Measurements from ENCODE around the gene EMC8. TPM values are rescaled to one million over a fixed set of nuclear protein-coding genes. Genes with fewer than 3 reads are reported as not detected.
"Not testable (repeated sequence)": the region's sequence is repeated elsewhere in the genome, so short reads cannot be mapped to it uniquely, and the experiment has no call there.

Gene EMC8
- total and polyA plus RNA-seq, 5 experiments from 2014 or later, result 21.6 to 38.7 (median 28.6) TPM

- Mint-ChIP-seq H3K9me3 (peaks cover 0 to 2% (median 0%) of the 10 kb centered on the region in 9 donors), H3K4me3 (no peak overlapping the region), H3K27me3 (peaks cover 10 to 37% (median 18%) of the 10 kb centered on the region in 5 donors), H3K4me1 (peaks cover 7 to 12% (median 7%) of the 10 kb centered on the region in 4 donors), H3K27ac (no peak overlapping the region), H3K36me3 (no peaks in the 10 kb centered on the region)
- DNase-seq (no peak), ATAC-seq (no peak)
- POLR2A ChIA-PET, result no interaction called here
Observed at GRCh38 chr16:85840395-85840794, 41.1 kb upstream of the EMC8 start.

- H3K27me3 Mint-ChIP-seq, result peaks cover 7 to 37% (median 18%) of the 10 kb centered on the region in 5 donors
- ATAC-seq (no peak), DNase-seq (no peak)
- H3K4me1 Mint-ChIP-seq, result peaks cover 3 to 8% (median 4%) of the 10 kb centered on the region in 4 donors
- H3K27ac Mint-ChIP-seq, result no peak overlapping the region
- POLR2A ChIA-PET, result no interaction called here
- H3K9me3 Mint-ChIP-seq, result peaks cover 0 to 2% (median 0%) of the 10 kb centered on the region in 9 donors
- H3K4me3 Mint-ChIP-seq, result no peak overlapping the region
- no peaks in the 10 kb centered on the region for H3K36me3 Mint-ChIP-seq
Observed at GRCh38 chr16:85839681-85840240, 40.4 kb upstream of the EMC8 start.

GRCh38 chr16:85838876-85839585 is 39.7 kb upstream of the EMC8 start:
- H3K4me1 Mint-ChIP-seq, result peaks cover 0 to 4% (median 1%) of the 10 kb centered on the region in 4 donors
- ATAC-seq (no peak), DNase-seq (no peak)
- POLR2A ChIA-PET, result no interaction called here
- no peak overlapping the region for H3K27ac Mint-ChIP-seq
- no peaks in the 10 kb centered on the region for H3K36me3 Mint-ChIP-seq
- peaks cover 0 to 2% (median 0%) of the 10 kb centered on the region in 9 donors for H3K9me3 Mint-ChIP-seq
- H3K4me3 Mint-ChIP-seq, result no peak overlapping the region
- H3K27me3 Mint-ChIP-seq, result peaks cover 6 to 37% (median 18%) of the 10 kb centered on the region in 5 donors

GRCh38 chr16:85838381-85838780 is 39.0 kb upstream of the EMC8 start:
- H3K36me3 Mint-ChIP-seq, result no peaks in the 10 kb centered on the region
- peaks cover 0 to 4% (median 0%) of the 10 kb centered on the region in 4 donors for H3K4me1 Mint-ChIP-seq
- H3K27ac Mint-ChIP-seq, result no peak overlapping the region
- POLR2A ChIA-PET, result no interaction called here
- no peak overlapping the region for H3K4me3 Mint-ChIP-seq
- peaks cover 6 to 38% (median 19%) of the 10 kb centered on the region in 5 donors for H3K27me3 Mint-ChIP-seq
- H3K9me3 Mint-ChIP-seq, result peaks cover 0 to 2% (median 0%) of the 10 kb centered on the region in 9 donors
- DNase-seq, result no peak
- no peak for ATAC-seq

GRCh38 chr16:85837654-85838053 is 38.3 kb upstream of the EMC8 start:
- H3K9me3 Mint-ChIP-seq, POLR2A ChIA-PET, DNase-seq, H3K27ac Mint-ChIP-seq, H3K36me3 Mint-ChIP-seq, ATAC-seq, H3K4me3 Mint-ChIP-seq: not testable (repeated sequence)
- peaks cover 9 to 45% (median 26%) of the 10 kb centered on the region in 5 donors for H3K27me3 Mint-ChIP-seq
- peaks cover 0 to 10% (median 0%) of the 10 kb centered on the region in 4 donors for H3K4me1 Mint-ChIP-seq

- peaks cover 0 to 16% (median 0%) of the 10 kb centered on the region in 4 donors for H3K4me1 Mint-ChIP-seq
- peaks cover 0 to 1% (median 0%) of the 10 kb centered on the region in 9 donors for H3K9me3 Mint-ChIP-seq
- POLR2A ChIA-PET, result no interaction called here
- no peaks in the 10 kb centered on the region for H3K36me3 Mint-ChIP-seq
- DNase-seq (no peak), ATAC-seq (no peak)
- peak overlapping the region in 1 of 10 donors; percentile 50 for H3K27ac Mint-ChIP-seq
- H3K27me3 Mint-ChIP-seq, result peaks cover 9 to 52% (median 32%) of the 10 kb centered on the region in 5 donors
- H3K4me3 Mint-ChIP-seq, result no peak overlapping the region
Observed at GRCh38 chr16:85836706-85837582, 37.6 kb upstream of the EMC8 start.

GRCh38 chr16:85835956-85836705 is 36.8 kb upstream of the EMC8 start:
- DNase-seq, result no peak
- H3K4me3 Mint-ChIP-seq, result no peak overlapping the region
- peaks cover 13 to 60% (median 36%) of the 10 kb centered on the region in 5 donors for H3K27me3 Mint-ChIP-seq
- no peak for ATAC-seq
- no peak overlapping the region for H3K27ac Mint-ChIP-seq
- H3K4me1 Mint-ChIP-seq, result peaks cover 0 to 20% (median 1%) of the 10 kb centered on the region in 4 donors
- H3K36me3 Mint-ChIP-seq, result no peaks in the 10 kb centered on the region
- peaks cover 0 to 1% (median 0%) of the 10 kb centered on the region in 9 donors for H3K9me3 Mint-ChIP-seq
- POLR2A ChIA-PET, result no interaction called here

- Mint-ChIP-seq H3K4me3 (no peak overlapping the region), H3K9me3 (peaks cover 0 to 1% (median 0%) of the 10 kb centered on the region in 9 donors), H3K27me3 (peaks cover 16 to 68% (median 44%) of the 10 kb centered on the region in 5 donors), H3K4me1 (peaks cover 0 to 23% (median 2%) of the 10 kb centered on the region in 4 donors), H3K36me3 (no peaks in the 10 kb centered on the region), H3K27ac (no peak overlapping the region)
- POLR2A ChIA-PET, result interaction anchor here (0.9 kb wide), 1 partner anchor 14 kb away, joined by 3 read pairs; no protein-coding TSS in a partner anchor
- ATAC-seq, result no peak
- no peak for DNase-seq
Observed at GRCh38 chr16:85835227-85835751, 35.9 kb upstream of the EMC8 start.

GRCh38 chr16:85834741-85835140 is 35.4 kb upstream of the EMC8 start:
- DNase-seq (no peak), ATAC-seq (no peak)
- Mint-ChIP-seq H3K9me3 (peaks cover 0 to 1% (median 0%) of the 10 kb centered on the region in 9 donors), H3K27me3 (peaks cover 16 to 65% (median 42%) of the 10 kb centered on the region in 5 donors), H3K4me3 (no peak overlapping the region), H3K4me1 (peaks cover 2 to 26% (median 2%) of the 10 kb centered on the region in 4 donors), H3K27ac (no peak overlapping the region), H3K36me3 (no peaks in the 10 kb centered on the region)
- POLR2A ChIA-PET, result interaction anchor here (0.9 kb wide), 1 partner anchor 13 kb away, joined by 3 read pairs; no protein-coding TSS in a partner anchor

GRCh38 chr16:85833219-85833920 is 34.0 kb upstream of the EMC8 start:
- peaks cover 17 to 65% (median 41%) of the 10 kb centered on the region in 5 donors for H3K27me3 Mint-ChIP-seq
- peaks cover 8 to 37% (median 11%) of the 10 kb centered on the region in 4 donors for H3K4me1 Mint-ChIP-seq
- POLR2A ChIA-PET, result no interaction called here
- no peaks in the 10 kb centered on the region for H3K36me3 Mint-ChIP-seq
- peak overlapping the region in 1 of 10 donors; percentile 40 for H3K27ac Mint-ChIP-seq
- DNase-seq (no peak), ATAC-seq (no peak)
- H3K4me3 Mint-ChIP-seq, result no peak overlapping the region
- peaks cover 0 to 1% (median 0%) of the 10 kb centered on the region in 9 donors for H3K9me3 Mint-ChIP-seq

- Mint-ChIP-seq H3K27me3 (peaks cover 17 to 65% (median 41%) of the 10 kb centered on the region in 5 donors), H3K4me1 (peaks cover 8 to 37% (median 11%) of the 10 kb centered on the region in 4 donors), H3K9me3 (peaks cover 0 to 1% (median 0%) of the 10 kb centered on the region in 9 donors), H3K4me3 (peak overlapping the region in 2 of 10 donors; percentile 7 to 55), H3K36me3 (no peaks in the 10 kb centered on the region), H3K27ac (peak overlapping the region in 2 of 10 donors; percentile 43 to 69)
- POLR2A ChIA-PET, result no interaction called here
- ATAC-seq (peak in 1 of 2 donors; percentile 42), DNase-seq (peak in 1 of 10 donors; percentile 42)
Observed at GRCh38 chr16:85832570-85833218, 33.4 kb upstream of the EMC8 start.

All from naive thymus-derived CD8-positive, alpha-beta T cell (primary cell).